GM12892 (cell line): ENCODE measurements around the gene KCNJ6.

Experiments
- POLR2A ChIP-seq: IDR thresholded peaks from 2 replicates; pipeline ENCODE4 v1.6.1; 2011; ENCODE audit warnings: low read depth, low read length, control low read depth
- POLR2AphosphoS5 ChIP-seq: IDR thresholded peaks from 2 replicates; pipeline ENCODE4 v1.6.1; 2011; ENCODE audit warnings: low read depth, low read length, control low read depth
- TAF1 ChIP-seq: IDR thresholded peaks from 2 replicates; pipeline ENCODE4 v1.6.1; 2011; ENCODE audit warnings: low read depth, mild to moderate bottlenecking, control low read depth, low read length, borderline replicate concordance

GRCh38 chr21:37808261-37808660 is 108.0 kb downstream of the KCNJ6 start:
- TF ChIP-seq POLR2AphosphoS5 (no peak), POLR2A (no peak), TAF1 (no peak)
